Retinal pigment epithelial cell (primary cell): ENCODE results near the gene PLCB4.

Source experiments
- DNase-seq: peaks from one replicate; pipeline ENCODE4 v3.0.0-alpha.2; 2010; ENCODE audit warnings: low read depth
- H3K4me3 ChIP-seq: 2 replicates; pipeline ENCODE4 v1.5.1; 2011; ENCODE audit warnings: mild to moderate bottlenecking, low read length, control low read depth, moderate library complexity
- CTCF ChIP-seq: conservative IDR thresholded peaks from 2 replicates; pipeline ENCODE4 v1.5.1; 2011; ENCODE audit warnings: low read depth, low read length, control low read depth, inconsistent platforms

The PLCB4 gene

GRCh38 chr20:9025643-9026042 is 43.2 kb upstream of the PLCB4 start:
- TF ChIP-seq CTCF: no peak
- DNase-seq: no peak
- H3K4me3 ChIP-seq: no peak overlapping the region

- DNase-seq: no peak
- no peak for TF ChIP-seq CTCF
- no peak overlapping the region for H3K4me3 ChIP-seq
Measured at GRCh38 chr20:9027626-9028025, 41.3 kb upstream of the PLCB4 start.

GRCh38 chr20:9028419-9028818 is 40.5 kb upstream of the PLCB4 start:
- no peak for TF ChIP-seq CTCF
- DNase-seq: no peak
- no peak overlapping the region for H3K4me3 ChIP-seq

- DNase-seq: no peak
- no peak for TF ChIP-seq CTCF
- no peak overlapping the region for H3K4me3 ChIP-seq
Measured at GRCh38 chr20:9031991-9032390, 36.9 kb upstream of the PLCB4 start.

- H3K4me3 ChIP-seq: no peak overlapping the region
- DNase-seq: no peak
- TF ChIP-seq CTCF: no peak
Measured at GRCh38 chr20:9032758-9033157, 36.1 kb upstream of the PLCB4 start.

- TF ChIP-seq CTCF: no peak
- DNase-seq: peak; percentile 75
- no peak overlapping the region for H3K4me3 ChIP-seq
Measured at GRCh38 chr20:9035126-9035525, 33.8 kb upstream of the PLCB4 start.

GRCh38 chr20:9036593-9036992 is 32.3 kb upstream of the PLCB4 start:
- no peak for TF ChIP-seq CTCF
- no peak overlapping the region for H3K4me3 ChIP-seq
- DNase-seq: no peak
